AG04450 (cell line): Measurements from ENCODE around the gene GTF3C2. TPM values are rescaled to one million over a fixed set of nuclear protein-coding genes. Genes with fewer than 3 reads are reported as not detected.
"Not testable (repeated sequence)": the region's sequence is repeated elsewhere in the genome, so short reads cannot be mapped to it uniquely, and the experiment has no call there.

Experiments
- CTCF ChIA-PET: fragments of 300-600, 350-600 bp; formaldehyde crosslinking; extraction: SDS; loops from one replicate; lab custom pipeline; 2022; ENCODE audit warnings: antibody characterized with exemption, inconsistent platforms; lab: Charles Lee
- POLR2A ChIA-PET: fragments of 350-600 bp; formaldehyde crosslinking; extraction: SDS; loops from one replicate; lab custom pipeline; 2021; ENCODE audit warnings: antibody characterized with exemption, inconsistent platforms; lab: Yijun Ruan, JAX
- DNase-seq: peaks from one replicate; pipeline ENCODE4 v3.0.0-alpha.2; 2011; ENCODE audit warnings: low read depth, low spot score
- H3K27ac ChIP-seq: one replicate; pipeline ENCODE4 v1.5.1; 2012; ENCODE audit warnings: low read depth, low read length, control low read depth
- H3K27me3 ChIP-seq: one replicate; pipeline ENCODE4 v1.6.0; 2012; ENCODE audit warnings: low read length; ENCODE audit not compliant: control insufficient read depth, insufficient read depth
- H3K4me3 ChIP-seq: 2 replicates; pipeline ENCODE4 v1.5.1; 2011; ENCODE audit warnings: mild to moderate bottlenecking, low read depth, low read length, control low read depth
- H3K9me3 ChIP-seq: 2 replicates; pipeline ENCODE4 v1.5.1; 2012; ENCODE audit warnings: low read length; ENCODE audit not compliant: control insufficient read depth, insufficient read depth
- CTCF ChIP-seq: IDR thresholded peaks from 2 replicates; pipeline ENCODE4 v1.5.1; 2011; ENCODE audit warnings: low read depth, low read length, control low read depth, inconsistent platforms
- polyA plus RNA-seq: library from polyadenylated mRNA; depleted of rRNA; stranded (reverse); fragments of >200 nt; gene quantifications from 2 replicates; pipeline ENCODE4 v1.2.3, GENCODE V29; 2011

GTF3C2 gene
- polyA plus RNA-seq, 1 experiment: 39.0 TPM

GRCh38 chr2:27306136-27306535 lies 50.4 kb downstream of the GTF3C2 start:
- H3K27me3 ChIP-seq: peaks cover 38% of the 10 kb centered on the region
- CTCF ChIA-PET: interaction anchor here (3.9 kb wide), 1 partner anchor 207 kb away, joined by 56 read pairs; no protein-coding TSS in a partner anchor
- peaks cover 5% of the 10 kb centered on the region; the same call in 1 of the 2 replicates for H3K9me3 ChIP-seq
- no peak for DNase-seq
- H3K4me3 ChIP-seq: no peak overlapping the region
- POLR2A ChIA-PET: interaction anchor here (0.5 kb wide), 1 partner anchor 135 kb away, joined by 4 read pairs; no protein-coding TSS in a partner anchor
- TF ChIP-seq CTCF: no peak
- no peak overlapping the region for H3K27ac ChIP-seq

GRCh38 chr2:27305516-27305915 lies 51.0 kb downstream of the GTF3C2 start:
- DNase-seq: no peak
- CTCF ChIA-PET: interaction anchor here (3.1 to 3.9 kb wide), 2 partner anchors 40 to 206 kb away, joined by 24 to 56 read pairs; no protein-coding TSS in a partner anchor
- no peak overlapping the region for H3K4me3 ChIP-seq
- POLR2A ChIA-PET: interaction anchor here (0.5 kb wide), 1 partner anchor 135 kb away, joined by 4 read pairs; no protein-coding TSS in a partner anchor
- H3K27me3 ChIP-seq: peaks cover 38% of the 10 kb centered on the region
- H3K9me3 ChIP-seq: peaks cover 5% of the 10 kb centered on the region; the same call in 1 of the 2 replicates
- no peak overlapping the region for H3K27ac ChIP-seq
- no peak for TF ChIP-seq CTCF

- CTCF ChIA-PET: interaction anchor here (2.0 to 7.5 kb wide), 7 partner anchors 13 to 205 kb away, joined by 14 to 87 read pairs (median 24); partner anchors contain the start of genes MPV17 and TRIM54
- H3K9me3 ChIP-seq: peaks cover 5% of the 10 kb centered on the region; the same call in 1 of the 2 replicates
- H3K27ac ChIP-seq: no peak overlapping the region
- TF ChIP-seq CTCF: no peak
- POLR2A ChIA-PET: no interaction called here
- H3K4me3 ChIP-seq: no peak overlapping the region
- DNase-seq: no peak
- H3K27me3 ChIP-seq: peaks cover 38% of the 10 kb centered on the region
Measured at GRCh38 chr2:27304488-27305240, 51.9 kb downstream of the GTF3C2 start.

- ChIA-PET POLR2A (interaction anchor here (0.7 to 1.7 kb wide), 4 partner anchors 10 to 178 kb away, joined by 3 to 18 read pairs (median 4); partner anchors contain the start of genes ATRAID and SLC5A6), CTCF (interaction anchor here (0.5 to 7.5 kb wide), 40 partner anchors 9 to 1895 kb away, joined by 3 to 87 read pairs (median 4); partner anchors contain the start of genes MPV17, PREB and TRIM54)
- H3K9me3 ChIP-seq: peaks cover 5% of the 10 kb centered on the region; the same call in 1 of the 2 replicates
- peaks cover 33% of the 10 kb centered on the region for H3K27me3 ChIP-seq
- no peak overlapping the region for H3K27ac ChIP-seq
- no peak for DNase-seq
- peak; percentile 89 for TF ChIP-seq CTCF
- no peak overlapping the region for H3K4me3 ChIP-seq
Measured at GRCh38 chr2:27303093-27304025, 53.2 kb downstream of the GTF3C2 start.

GRCh38 chr2:27300606-27301005 lies 56.0 kb downstream of the GTF3C2 start:
- H3K4me3 ChIP-seq, H3K27ac ChIP-seq, DNase-seq, H3K9me3 ChIP-seq, POLR2A ChIA-PET: not testable (repeated sequence)
- CTCF ChIA-PET: interaction anchor here (1.1 to 7.5 kb wide), 2 partner anchors 19 to 35 kb away, joined by 6 to 87 read pairs; partner anchors contain the start of gene TRIM54
- peaks cover 16% of the 10 kb centered on the region for H3K27me3 ChIP-seq
